ENCODE results near the gene LSS.
"Not testable (repeated sequence)": the region's sequence is repeated elsewhere in the genome, so short reads cannot be mapped to it uniquely, and the experiment has no call there.

LSS gene

GRCh38 chr21:46145840-46146691 lies 82.5 kb downstream of the LSS start:
- TF ChIP-seq CTCF (IDR thresholded peaks at IDR 0.05; ENCODE audit: low read length, missing control alignments), result no peak
- no peak for DNase-seq (ENCODE audit: low read depth)
- no peak overlapping the region for H3K4me3 ChIP-seq (replicated peaks; ENCODE audit: low read depth, low read length)

DNA sequence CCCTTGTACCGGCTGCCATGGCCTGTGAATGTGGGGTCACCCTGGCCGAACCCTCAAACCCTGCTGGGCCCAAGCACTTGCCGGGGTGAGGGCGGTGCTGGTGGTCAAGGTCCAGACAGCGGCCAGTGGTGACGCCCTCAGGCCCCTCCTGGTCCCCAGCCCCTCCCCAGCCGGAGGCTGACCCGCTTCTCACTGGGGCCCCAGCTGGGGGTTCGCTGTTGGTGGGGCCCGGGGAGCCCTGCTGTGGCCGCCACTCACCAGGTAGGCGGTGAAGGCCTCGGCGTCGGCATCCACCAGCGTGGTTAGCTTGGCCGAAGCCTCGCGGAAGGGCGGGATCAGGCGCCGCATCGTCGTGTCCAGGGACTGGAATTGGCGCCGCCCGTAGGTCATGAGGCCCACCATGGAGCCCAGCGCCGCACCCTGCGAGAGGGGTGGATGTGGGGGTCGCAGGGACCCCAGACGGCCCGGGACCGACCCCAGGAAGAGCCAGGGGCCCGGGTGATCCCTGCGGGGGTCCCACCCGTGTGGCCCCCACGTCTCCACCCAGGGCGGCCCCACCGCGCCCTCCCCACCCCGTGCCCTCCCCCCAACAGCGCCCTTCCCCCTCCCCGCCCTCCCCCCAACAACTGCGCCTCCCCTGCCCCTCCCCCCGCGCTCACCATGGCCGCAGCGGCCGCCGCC lies 83.3 kb downstream of the LSS start:
- TF ChIP-seq CTCF (IDR thresholded peaks at IDR 0.05; ENCODE audit: low read length, missing control alignments), result no peak
- no peak overlapping the region for H3K4me3 ChIP-seq (replicated peaks; ENCODE audit: low read depth, low read length)
- DNase-seq (ENCODE audit: low read depth), result no peak

GRCh38 chr21:46144464-46145070 lies 84.0 kb downstream of the LSS start:
- no peak for DNase-seq (ENCODE audit: low read depth)
- no peak for TF ChIP-seq CTCF (IDR thresholded peaks at IDR 0.05; ENCODE audit: low read length, missing control alignments)
- H3K4me3 ChIP-seq (replicated peaks; ENCODE audit: low read depth, low read length), result no peak overlapping the region

DNA sequence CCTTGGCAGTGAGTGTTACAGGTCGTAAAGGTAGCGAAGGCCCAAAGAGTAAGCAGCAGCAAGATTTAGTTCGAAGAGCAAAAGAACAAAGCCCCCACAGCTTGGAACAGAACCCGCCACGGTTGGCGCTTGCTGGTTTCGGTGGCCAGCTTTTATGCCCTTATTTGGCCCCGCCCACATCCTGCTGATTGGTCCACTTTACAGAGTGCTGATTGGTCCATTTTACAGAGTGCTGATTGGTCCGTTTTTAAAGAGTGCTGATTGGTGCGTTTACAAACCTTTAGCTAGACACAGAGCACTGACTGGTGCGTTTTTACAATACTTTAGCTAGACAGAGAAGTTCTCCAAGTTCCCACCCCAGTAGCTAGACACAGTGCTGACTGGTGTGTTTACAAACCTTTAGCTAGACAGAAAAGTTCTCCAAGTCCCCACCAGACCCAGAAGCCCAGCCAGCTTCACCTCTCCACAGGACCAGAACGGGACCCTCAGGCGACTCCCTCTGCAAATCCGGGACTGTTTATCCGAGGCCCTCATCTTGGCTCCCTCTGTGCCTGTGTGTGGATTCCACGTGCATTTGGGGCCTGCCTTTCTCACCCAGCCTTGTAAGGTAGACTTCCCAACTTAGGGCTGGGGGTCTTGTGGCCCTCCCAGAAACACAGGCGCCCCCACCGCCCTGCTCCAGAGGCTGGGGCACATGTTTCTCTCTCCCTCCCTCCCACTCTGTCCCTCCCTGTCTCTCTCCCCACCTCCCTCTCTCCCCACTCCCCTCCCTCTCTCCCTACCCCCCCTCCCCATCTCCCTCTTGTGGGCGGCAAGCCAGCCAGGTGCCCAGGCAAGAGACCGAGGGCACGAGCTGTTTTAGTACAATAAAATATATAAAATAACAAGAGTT lies 85.7 kb downstream of the LSS start:
- no peak for DNase-seq (ENCODE audit: low read depth)
- H3K4me3 ChIP-seq (replicated peaks; ENCODE audit: low read depth, low read length), result no peak overlapping the region
- no peak for TF ChIP-seq CTCF (IDR thresholded peaks at IDR 0.05; ENCODE audit: low read length, missing control alignments)

GRCh38 chr21:46141767-46142581 lies 86.6 kb downstream of the LSS start:
- no peak for TF ChIP-seq CTCF (IDR thresholded peaks at IDR 0.05; ENCODE audit: low read length, missing control alignments)
- no peak overlapping the region for H3K4me3 ChIP-seq (replicated peaks; ENCODE audit: low read depth, low read length)
- no peak for DNase-seq (ENCODE audit: low read depth)

DNA sequence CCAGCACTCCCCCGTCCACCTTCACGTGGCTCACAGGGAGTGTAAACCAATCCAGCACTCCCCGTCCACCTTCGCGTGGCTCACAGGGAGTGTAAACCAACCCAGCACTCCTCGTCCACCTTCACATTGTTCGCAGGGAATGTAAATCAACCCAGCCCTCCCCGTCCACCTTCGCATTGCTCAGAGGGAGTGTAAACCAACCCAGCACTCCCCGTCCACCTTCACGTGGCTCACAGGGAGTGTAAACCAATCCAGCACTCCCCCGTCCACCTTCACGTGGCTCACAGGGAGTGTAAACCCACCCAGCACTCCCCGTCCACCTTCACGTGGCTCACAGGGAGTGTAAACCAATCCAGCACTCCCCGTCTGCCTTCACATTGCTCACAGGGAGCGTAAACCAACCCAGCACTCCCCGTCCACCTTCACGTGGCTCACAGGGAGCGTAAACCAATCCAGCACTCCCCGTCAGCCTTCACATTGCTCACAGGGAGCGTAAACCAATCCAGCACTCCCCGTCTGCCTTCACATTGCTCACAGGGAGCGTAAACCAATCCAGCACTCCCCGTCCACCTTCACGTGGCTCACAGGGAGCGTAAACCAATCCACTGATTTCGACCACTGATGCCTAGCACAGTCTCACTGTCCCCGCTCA lies 88.1 kb downstream of the LSS start:
- DNase-seq (ENCODE audit: low read depth), result not testable (repeated sequence)

More for the DNA sequence above, 88.1 kb downstream of the LSS start:
- H3K4me3 ChIP-seq (replicated peaks; ENCODE audit: low read depth, low read length), result not testable (repeated sequence)

Measured in fibroblast of pulmonary artery (primary cell).